Neural cell (in vitro differentiated cells): ENCODE measurements around the gene SSUH2. TPM values are rescaled to one million over a fixed set of nuclear protein-coding genes. Genes with fewer than 3 reads are reported as not detected.

Experiments
- H2AFZ ChIP-seq: fragments of 200-600, 300-800 bp; sonication (generic), shearing (Covaris generic); 2 replicates; pipeline ENCODE4 v1.6.0; 2014; ENCODE audit warnings: low read depth, mild to moderate bottlenecking, antibody characterized with exemption, low read length, moderate library complexity
- H3F3A ChIP-seq: fragments of 200-600 bp; shearing (Covaris generic); 2 replicates; pipeline ENCODE4 v1.6.1; 2016; ENCODE audit warnings: mild to moderate bottlenecking, moderate library complexity, mixed read lengths, antibody characterized with exemption, low read length; ENCODE audit not compliant: insufficient read depth, poor library complexity, severe bottlenecking
- H3K27ac ChIP-seq: fragments of 200-600, 300-800 bp; sonication (generic), shearing (Covaris generic); 2 replicates; pipeline ENCODE4 v1.5.1; 2014; ENCODE audit warnings: mild to moderate bottlenecking, low read length, moderate library complexity
- H3K27me3 ChIP-seq: fragments of 300-800, 200-600 bp; sonication (generic), shearing (Covaris generic); 2 replicates; pipeline ENCODE4 v1.6.0; 2014; ENCODE audit warnings: mild to moderate bottlenecking, low read depth, low read length, moderate library complexity; ENCODE audit not compliant: insufficient read depth
- H3K36me3 ChIP-seq: fragments of 300-800, 200-600 bp; sonication (generic), shearing (Covaris generic); 2 replicates; pipeline ENCODE4 v1.5.1; 2014; ENCODE audit warnings: mild to moderate bottlenecking, antibody characterized with exemption, low read length, moderate library complexity; ENCODE audit not compliant: insufficient read depth
- H3K4me2 ChIP-seq: fragments of 300-800, 200-600 bp; sonication (generic), shearing (Covaris generic); 2 replicates; pipeline ENCODE4 v1.6.0; 2014; ENCODE audit warnings: mild to moderate bottlenecking, low read length
- H3K4me3 ChIP-seq: fragments of 300-800, 200-600 bp; sonication (generic), shearing (Covaris generic); 2 replicates; pipeline ENCODE4 v1.5.1; 2014; ENCODE audit warnings: mild to moderate bottlenecking, low read length, moderate library complexity
- H3K79me2 ChIP-seq: fragments of 200-600 bp; shearing (Covaris generic); replicated peaks from 2 replicates; pipeline ENCODE4 v1.6.0; 2014; ENCODE audit warnings: mild to moderate bottlenecking, low read length, moderate library complexity; ENCODE audit not compliant: insufficient read depth
- H3K9ac ChIP-seq: fragments of 300-800, 200-600 bp; sonication (generic), shearing (Covaris generic); 2 replicates; pipeline ENCODE4 v1.6.1; 2016; ENCODE audit warnings: mild to moderate bottlenecking, low read length, mixed read lengths
- H3K9me2 ChIP-seq: fragments of 200-600 bp; shearing (Covaris generic); 2 replicates; pipeline ENCODE4 v1.6.1; 2016; ENCODE audit warnings: mild to moderate bottlenecking, low read length, mixed read lengths; ENCODE audit not compliant: insufficient read depth
- H3K9me3 ChIP-seq: fragments of 200-600, 300-800 bp; sonication (generic), shearing (Covaris generic); 2 replicates; pipeline ENCODE4 v1.6.1; 2016; ENCODE audit warnings: mild to moderate bottlenecking, mixed run types, low read length, moderate library complexity, mixed read lengths
- H4K20me1 ChIP-seq: fragments of 200-600 bp; shearing (Covaris generic); 2 replicates; pipeline ENCODE4 v1.6.1; 2016; ENCODE audit warnings: mild to moderate bottlenecking, mixed run types; ENCODE audit not compliant: insufficient read depth
- CTCF ChIP-seq: fragments of 450-650 bp; IDR thresholded peaks from 2 replicates; pipeline ENCODE4 v1.5.1; 2014; ENCODE audit warnings: antibody characterized with exemption, mild to moderate bottlenecking, moderate library complexity; ENCODE audit not compliant: poor library complexity, severe bottlenecking
- EP300 ChIP-seq: fragments of 450-650 bp; conservative IDR thresholded peaks from 2 replicates; pipeline ENCODE4 v1.6.1; 2014; ENCODE audit warnings: antibody characterized with exemption, mild to moderate bottlenecking, moderate library complexity; ENCODE audit not compliant: poor library complexity, severe bottlenecking
- EZH2 ChIP-seq: fragments of 200-600, 300-800 bp; shearing (Covaris generic), sonication (generic); IDR thresholded peaks from 2 replicates; pipeline ENCODE4 v1.6.1; 2014; ENCODE audit warnings: antibody characterized with exemption, low read length, borderline replicate concordance, mild to moderate bottlenecking; ENCODE audit not compliant: insufficient read depth, poor library complexity, severe bottlenecking
- MXI1 ChIP-seq: fragments of 450-650 bp; conservative IDR thresholded peaks from 2 replicates; pipeline ENCODE4 v1.6.1; 2014; ENCODE audit warnings: antibody characterized with exemption, mild to moderate bottlenecking; ENCODE audit not compliant: poor library complexity, severe bottlenecking
- POLR2AphosphoS5 ChIP-seq: IDR thresholded peaks from 2 replicates; pipeline ENCODE4 v1.6.1; 2012
- RAD21 ChIP-seq: fragments of 450-650 bp; conservative IDR thresholded peaks from 2 replicates; pipeline ENCODE4 v1.6.1; 2014; ENCODE audit warnings: antibody characterized with exemption, mild to moderate bottlenecking, moderate library complexity
- REST ChIP-seq: IDR thresholded peaks from 2 replicates; pipeline ENCODE4 v1.6.1; 2012; ENCODE audit warnings: borderline replicate concordance
- SMC3 ChIP-seq: fragments of 450-650 bp; conservative IDR thresholded peaks from 2 replicates; pipeline ENCODE4 v1.6.1; 2014; ENCODE audit warnings: antibody characterized with exemption, mild to moderate bottlenecking, moderate library complexity; ENCODE audit not compliant: poor library complexity
- TAF1 ChIP-seq: IDR thresholded peaks from 2 replicates; pipeline ENCODE4 v1.6.1; 2012; ENCODE audit warnings: low read depth
- polyA plus RNA-seq: library from polyadenylated mRNA; depleted of rRNA; stranded (reverse); fragments of >200 nt; gene quantifications from 2 replicates; pipeline ENCODE4 v1.2.3, GENCODE V29; 2014

The SSUH2 gene
- polyA plus RNA-seq, 1 donor from 2014 or later, result 0.88 TPM

GRCh38 chr3:8659242-8659641 lies 14.6 kb upstream of the SSUH2 start:
- no peak overlapping the region for H3K9ac ChIP-seq
- no peaks in the 10 kb centered on the region for H4K20me1 ChIP-seq
- H3K9me3 ChIP-seq, result no peaks in the 10 kb centered on the region
- H3K27ac ChIP-seq, result no peak overlapping the region
- no peak overlapping the region for H3K4me2 ChIP-seq
- no peaks in the 10 kb centered on the region for H3K36me3 ChIP-seq
- no peaks in the 10 kb centered on the region for H3K9me2 ChIP-seq
- H3F3A ChIP-seq, result no peaks in the 10 kb centered on the region
- H3K79me2 ChIP-seq, result no peaks in the 10 kb centered on the region
- no peak overlapping the region for H2AFZ ChIP-seq
- no peak for TF ChIP-seq TAF1
- TF ChIP-seq POLR2AphosphoS5, result no peak
- no peak for TF ChIP-seq SMC3
- no peak for TF ChIP-seq EP300
- no peak for TF ChIP-seq EZH2
- TF ChIP-seq REST, result no peak
- H3K27me3 ChIP-seq, result no peaks in the 10 kb centered on the region
- no peak overlapping the region for H3K4me3 ChIP-seq

GRCh38 chr3:8658306-8659212 lies 14.0 kb upstream of the SSUH2 start:
- Histone ChIP-seq H4K20me1 (no peaks in the 10 kb centered on the region), H3K4me2 (no peak overlapping the region), H3K9me3 (no peaks in the 10 kb centered on the region), H3F3A (no peaks in the 10 kb centered on the region), H3K36me3 (no peaks in the 10 kb centered on the region), H3K27me3 (no peaks in the 10 kb centered on the region), H3K9ac (no peak overlapping the region), H3K27ac (no peak overlapping the region), H3K4me3 (no peak overlapping the region), H3K79me2 (no peaks in the 10 kb centered on the region), H3K9me2 (no peaks in the 10 kb centered on the region), H2AFZ (no peak overlapping the region)
- TF ChIP-seq CTCF, result no peak
- no peak for TF ChIP-seq SMC3
- no peak for TF ChIP-seq RAD21
- TF ChIP-seq MXI1, result no peak
- no peak for TF ChIP-seq EZH2
